ENCODE data around the gene TGFBR3L.

DNA sequence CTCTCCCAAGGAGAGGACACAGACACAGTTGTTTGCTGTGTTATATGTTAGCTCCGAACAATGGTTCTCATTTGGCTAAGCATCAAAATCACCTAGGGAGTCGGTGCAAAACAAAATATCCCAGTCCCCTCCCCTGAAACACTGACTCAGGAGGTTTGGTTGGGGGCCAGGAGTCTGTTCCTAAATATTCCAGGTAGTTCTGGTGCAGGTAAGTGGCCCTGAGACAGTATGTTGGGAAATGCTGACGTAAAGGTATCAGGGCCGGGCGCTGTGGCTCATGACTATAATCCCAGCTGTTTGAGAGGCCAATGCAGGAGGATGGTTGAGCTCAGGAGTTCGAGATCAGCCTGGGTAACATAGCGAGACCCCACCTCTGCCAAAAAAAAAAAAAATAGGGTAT, 13.3 kb upstream of the TGFBR3L start:
- TF ChIP-seq REST (IDR thresholded peaks at IDR 0.05; ENCODE audit: borderline replicate concordance in 1 of 2, low read depth in 1 of 2, low read length in 2 of 2) (no peak), ELF1 (CRISPR knock-in tag; IDR thresholded peaks at IDR 0.05) (no peak), ZSCAN9 (CRISPR knock-in tag; IDR thresholded peaks at IDR 0.05; ENCODE audit: borderline replicate concordance) (no peak), SUZ12 (IDR thresholded peaks at IDR 0.05; ENCODE audit: low read depth, low read length) (no peak), KAT8 (CRISPR knock-in tag; IDR thresholded peaks at IDR 0.05) (no peak), NONO (IDR thresholded peaks at IDR 0.05) (no peak), NONO (CRISPR knock-in tag; conservative IDR thresholded peaks at IDR 0.05) (no peak), ZBTB20 (CRISPR knock-in tag; IDR thresholded peaks at IDR 0.05; ENCODE audit: borderline replicate concordance, low read depth) (no peak)
- TF ChIP-seq, protein P1, sequence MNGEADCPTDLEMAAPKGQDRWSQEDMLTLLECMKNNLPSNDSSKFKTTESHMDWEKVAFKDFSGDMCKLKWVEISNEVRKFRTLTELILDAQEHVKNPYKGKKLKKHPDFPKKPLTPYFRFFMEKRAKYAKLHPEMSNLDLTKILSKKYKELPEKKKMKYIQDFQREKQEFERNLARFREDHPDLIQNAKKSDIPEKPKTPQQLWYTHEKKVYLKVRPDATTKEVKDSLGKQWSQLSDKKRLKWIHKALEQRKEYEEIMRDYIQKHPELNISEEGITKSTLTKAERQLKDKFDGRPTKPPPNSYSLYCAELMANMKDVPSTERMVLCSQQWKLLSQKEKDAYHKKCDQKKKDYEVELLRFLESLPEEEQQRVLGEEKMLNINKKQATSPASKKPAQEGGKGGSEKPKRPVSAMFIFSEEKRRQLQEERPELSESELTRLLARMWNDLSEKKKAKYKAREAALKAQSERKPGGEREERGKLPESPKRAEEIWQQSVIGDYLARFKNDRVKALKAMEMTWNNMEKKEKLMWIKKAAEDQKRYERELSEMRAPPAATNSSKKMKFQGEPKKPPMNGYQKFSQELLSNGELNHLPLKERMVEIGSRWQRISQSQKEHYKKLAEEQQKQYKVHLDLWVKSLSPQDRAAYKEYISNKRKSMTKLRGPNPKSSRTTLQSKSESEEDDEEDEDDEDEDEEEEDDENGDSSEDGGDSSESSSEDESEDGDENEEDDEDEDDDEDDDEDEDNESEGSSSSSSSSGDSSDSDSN (CRISPR knock-in tag; IDR thresholded peaks at IDR 0.05), result no peak

All from HepG2 (cell line).